Forelimb muscle (tissue), 1 donor: Measurements from ENCODE around the gene RASL10A. TPM values are rescaled to one million over a fixed set of nuclear protein-coding genes. Genes with fewer than 3 reads are reported as not detected.

Experiments
- DNase-seq: peaks from one replicate; pipeline ENCODE4 v3.0.0-alpha.2; 2013; ENCODE audit warnings: low read depth
- polyA plus RNA-seq: library from polyadenylated mRNA; unstranded; fragments of 120-200 nt; gene quantifications from one replicate; pipeline ENCODE4 v1.2.1, GENCODE V29; 2013; ENCODE audit not compliant: insufficient read length

RASL10A gene
- polyA plus RNA-seq, 1 donor, result 2.5 TPM

DNA sequence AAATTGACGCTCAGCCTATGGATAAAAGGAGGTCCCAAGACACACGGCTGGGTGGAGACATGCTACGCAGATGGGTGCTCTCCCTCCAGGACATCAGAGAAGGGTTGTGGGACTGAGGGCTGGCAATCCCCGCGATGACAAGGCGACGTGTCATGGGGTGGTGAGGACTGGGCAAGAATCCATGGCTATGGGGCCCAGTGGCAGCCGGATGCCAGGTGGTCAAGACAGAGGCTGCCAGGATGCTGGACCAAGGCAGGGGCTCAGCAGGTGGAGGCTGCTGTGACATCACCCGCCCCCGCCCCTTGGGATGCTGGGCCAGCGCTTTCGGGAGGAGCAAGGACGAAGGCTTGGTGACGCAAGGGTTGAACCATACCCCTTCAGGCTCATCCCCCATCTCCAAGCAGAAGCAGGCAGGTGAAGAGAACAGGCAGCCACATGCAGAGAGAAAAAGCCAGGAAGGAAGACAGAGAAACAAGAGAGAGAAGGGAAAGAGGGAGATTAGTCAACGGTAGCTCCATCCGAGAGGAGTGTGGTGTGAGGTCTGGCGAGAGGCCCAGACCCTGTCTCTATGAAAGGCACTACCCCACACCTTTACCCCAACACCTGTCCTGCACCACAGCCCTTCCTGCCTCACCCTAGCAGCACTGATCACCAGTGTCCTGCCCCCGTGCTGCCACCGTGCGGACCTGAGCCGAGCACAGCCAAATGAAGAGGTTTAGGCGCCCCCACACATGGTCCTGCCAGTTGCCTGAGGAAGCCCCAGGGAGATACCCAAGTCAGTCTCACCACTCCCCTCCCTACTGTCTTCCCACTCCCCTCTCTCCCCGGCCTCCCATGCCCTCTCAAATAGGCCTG, 24.1 kb upstream of the RASL10A start:
- DNase-seq, result no peak

DNA sequence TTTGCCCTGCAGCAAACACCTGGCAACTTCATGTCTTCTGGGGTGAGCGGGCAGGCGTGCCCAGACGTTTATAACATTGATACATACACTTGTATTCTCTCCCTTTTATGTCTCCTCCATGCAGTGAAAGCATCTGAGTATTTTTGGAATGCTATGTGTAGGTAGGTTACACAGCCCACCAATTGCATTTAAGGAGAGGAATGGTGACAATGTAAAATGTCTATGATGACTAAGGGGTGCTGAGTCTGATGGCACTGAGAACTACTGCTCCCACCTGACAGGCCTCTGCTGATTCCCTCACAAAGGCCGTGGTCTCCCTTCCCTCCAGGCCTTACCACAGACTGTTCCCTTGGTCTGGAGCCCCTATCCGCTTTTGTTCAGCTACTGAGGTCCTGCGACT, 22.9 kb upstream of the RASL10A start:
- no peak for DNase-seq

DNA sequence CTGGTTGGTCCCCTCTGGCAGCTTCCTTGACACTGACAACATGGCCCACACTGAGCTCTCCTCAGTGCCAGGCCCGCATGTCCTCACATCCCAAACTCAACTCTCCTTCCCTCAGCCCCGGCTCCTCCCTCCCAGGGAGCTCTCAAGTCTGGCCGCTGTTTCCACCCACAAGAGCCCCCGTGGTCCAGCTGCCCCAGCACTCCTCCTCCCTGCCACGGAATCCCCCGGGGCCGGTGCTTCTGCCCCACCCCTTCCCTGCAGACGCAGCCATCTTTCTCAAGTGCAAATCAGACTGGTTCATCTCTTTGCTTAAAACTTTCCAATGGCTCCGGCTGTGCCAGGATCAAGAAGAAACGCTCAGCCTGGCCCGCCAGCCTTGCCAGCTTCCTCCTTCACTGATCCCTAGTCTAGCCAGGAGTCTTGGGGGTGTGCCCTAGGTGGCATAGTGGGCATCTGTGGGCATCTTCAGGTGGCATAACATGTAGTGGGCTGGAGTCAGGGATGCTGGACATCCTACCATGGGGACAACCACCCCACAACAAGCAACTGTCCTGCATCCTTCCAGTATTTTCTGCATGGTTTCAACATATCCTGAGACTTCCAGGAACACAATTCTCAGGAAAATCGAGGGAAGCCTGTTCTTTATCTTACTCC, 22.3 kb upstream of the RASL10A start:
- no peak for DNase-seq

DNA sequence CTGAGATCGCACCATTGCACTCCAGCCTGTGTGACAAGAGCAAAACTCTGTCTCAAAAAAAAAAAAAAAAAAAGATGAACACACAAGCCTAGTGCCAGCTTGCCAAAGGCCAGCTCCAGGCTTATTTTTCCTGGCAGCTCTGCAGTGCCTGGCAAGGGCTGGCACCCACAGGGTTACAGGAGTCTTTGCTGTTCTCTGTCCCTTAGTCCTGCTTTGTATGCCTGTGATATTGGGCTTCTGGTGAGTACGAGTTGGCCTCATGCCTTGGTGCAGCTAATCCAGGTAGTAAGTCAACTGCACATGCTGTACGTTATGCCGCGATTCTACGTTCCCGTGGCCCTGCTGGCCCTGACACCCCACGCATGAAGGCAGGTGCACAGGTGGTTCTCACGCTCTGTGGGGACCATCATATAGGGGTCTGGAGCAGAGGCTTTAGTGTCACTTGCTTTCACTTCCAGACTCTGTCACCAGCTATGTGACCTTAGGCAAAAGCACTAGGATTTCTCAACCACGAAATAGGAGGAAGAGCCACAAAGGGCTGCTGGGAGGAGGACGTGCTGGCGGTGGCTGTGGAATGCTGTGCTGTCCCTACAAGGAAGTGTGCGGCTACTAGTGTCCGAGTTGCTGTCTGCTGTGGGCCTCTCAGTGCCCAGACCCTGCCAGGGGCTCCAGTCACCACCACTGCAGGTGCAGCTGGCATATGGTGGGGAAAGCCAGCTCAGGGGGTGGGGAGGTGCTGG, 21.4 kb upstream of the RASL10A start:
- no peak for DNase-seq

DNA sequence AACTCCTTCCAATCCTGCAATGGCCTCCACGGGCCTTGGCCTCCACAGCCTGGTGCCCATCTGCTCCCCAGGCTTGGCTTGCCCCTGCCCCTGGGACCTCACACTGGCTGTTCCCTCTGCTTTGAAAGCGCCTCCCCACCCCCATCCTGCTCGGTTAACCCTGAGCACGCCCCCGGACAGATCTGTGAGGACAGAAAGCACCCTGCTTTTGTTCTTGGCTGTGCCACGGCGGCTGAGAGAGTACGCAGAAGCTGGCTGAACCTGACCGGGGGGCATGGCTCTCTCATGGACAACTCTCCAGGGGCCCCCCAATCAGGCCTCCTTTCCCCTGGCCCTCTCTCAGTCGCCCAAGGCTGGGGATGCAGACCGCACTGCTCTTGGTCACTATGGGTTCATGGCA, 20.2 kb upstream of the RASL10A start:
- no peak for DNase-seq

DNA sequence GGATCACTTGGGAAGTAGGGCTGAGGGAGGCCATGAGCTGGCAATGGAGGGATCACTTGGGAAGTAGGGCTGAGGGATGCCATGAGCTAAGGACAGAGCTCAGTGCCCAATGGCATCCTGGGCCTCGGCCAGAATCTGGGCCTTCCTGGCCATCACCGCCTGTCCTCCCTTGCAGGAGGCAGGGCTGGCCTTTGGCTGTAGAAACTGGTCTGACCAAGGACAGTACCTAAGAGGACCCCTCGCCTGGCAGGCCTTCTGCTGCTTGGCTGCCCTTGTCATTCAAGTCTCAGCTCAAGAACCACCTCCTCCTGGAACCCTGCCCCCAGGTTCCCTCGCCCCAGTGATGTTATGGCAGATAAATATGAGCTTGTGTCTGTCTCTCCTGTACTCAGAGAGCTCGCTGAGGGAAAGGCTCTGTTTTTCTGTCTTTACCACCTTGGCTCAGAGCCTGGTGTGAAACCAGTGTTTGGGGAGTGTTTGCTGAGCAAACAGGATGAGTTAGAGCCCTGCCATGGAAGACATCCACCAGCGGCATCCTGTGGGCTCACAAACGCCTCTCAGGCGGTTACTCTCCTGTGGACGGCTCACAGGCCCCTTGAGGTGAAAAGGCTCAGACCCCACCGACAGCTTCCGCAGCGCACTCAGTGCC, 19.3 kb upstream of the RASL10A start:
- DNase-seq, result no peak

DNA sequence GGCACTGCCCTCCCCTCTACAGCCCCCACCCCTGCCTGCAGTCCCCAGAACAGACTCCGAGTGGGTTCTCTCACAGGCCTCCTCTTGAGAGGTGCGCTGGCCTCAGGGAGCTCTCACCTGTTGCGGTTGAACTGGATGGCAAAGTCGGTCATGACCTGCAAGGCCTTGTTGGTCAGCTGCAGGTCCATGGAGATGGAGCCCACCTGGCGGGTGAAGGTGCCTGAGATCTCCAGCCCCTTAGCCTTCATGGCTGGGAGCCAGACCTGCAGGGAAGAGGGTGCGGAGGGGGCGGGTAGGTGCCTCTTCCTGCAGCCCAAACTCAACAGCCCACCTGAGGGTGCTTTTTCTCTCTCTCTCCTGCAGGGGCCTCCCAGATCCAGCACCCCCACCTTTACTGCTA, 18.7 kb upstream of the RASL10A start:
- DNase-seq, result no peak

DNA sequence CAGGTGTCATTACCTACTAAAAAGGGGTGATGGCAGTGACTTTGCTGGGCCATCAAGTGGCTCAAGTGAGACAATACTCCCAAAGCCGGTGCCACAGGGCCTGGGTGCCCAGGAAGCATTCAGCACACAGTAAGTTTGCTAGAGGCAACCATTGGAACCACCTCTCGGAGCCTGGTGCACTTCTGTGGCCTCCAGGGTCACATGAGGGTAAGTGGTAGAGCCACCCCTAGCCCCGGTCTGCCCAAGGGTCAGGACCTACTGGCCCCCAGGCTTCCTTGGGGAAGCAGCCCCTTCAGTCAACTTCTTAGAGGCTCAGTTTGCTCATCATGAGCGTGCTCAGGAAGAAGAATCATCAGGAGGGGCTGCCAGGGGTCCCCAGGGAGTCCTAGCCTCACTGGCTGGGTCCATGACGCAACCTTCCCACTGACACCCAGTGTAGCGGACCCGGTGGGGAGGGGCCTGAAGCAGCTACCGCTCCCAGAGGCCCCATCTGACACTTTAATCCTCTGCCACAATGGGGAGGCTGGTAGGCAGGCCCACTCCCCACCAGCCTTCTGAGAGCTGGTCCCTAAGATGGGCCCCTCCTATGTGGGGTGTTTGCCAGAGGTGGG, 17.5 kb upstream of the RASL10A start:
- no peak for DNase-seq

DNA sequence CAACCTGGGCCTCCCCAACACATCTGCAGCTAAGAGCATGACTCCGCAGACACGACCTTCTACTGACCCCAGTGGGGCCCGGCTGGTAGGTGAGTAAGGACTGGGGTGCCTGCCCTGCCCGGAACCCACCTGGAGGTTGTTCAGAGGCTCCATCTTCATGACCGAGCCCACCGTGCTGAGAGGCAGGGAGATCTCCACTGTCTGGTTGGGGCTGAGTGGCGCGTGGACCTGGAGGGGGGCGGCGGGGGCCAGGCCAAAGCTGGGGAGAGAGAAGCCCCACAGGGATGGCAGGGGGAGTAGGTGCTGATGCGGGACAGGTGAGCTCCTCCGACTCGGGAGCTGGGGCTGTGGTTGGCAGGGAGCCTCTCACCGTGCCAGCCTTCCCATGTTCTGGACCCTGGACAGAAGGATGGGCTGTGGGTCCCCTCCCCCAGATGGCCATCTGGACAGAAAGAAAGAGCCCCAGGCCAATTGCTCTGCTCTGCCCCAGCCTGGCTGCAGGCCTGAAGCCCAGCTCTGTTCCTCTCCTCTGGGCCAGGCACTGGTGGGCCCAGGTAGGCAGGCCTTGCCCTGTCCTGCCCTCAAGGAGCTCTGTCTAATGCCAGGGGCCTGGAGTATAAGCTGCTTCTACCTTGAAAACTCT, 16.3 kb upstream of the RASL10A start:
- no peak for DNase-seq

DNA sequence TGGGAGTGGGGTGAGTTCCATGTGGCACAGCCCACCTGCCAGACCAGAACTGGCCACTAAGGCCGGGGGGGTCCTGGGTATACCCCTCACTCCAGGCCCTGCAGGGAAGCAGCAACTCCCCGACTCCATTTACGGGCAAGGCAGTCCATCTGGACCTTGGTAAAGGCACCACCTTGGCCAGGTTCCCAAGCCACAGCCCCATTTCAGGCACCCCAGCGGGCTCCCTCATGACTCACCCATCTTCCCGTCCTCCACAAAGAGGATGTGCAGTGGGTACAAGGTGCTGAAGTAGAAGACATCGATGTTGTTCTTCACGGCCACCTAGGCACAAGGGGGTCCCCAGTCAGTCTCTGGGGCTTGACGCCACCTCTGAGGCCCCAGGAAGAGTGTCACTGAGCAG, 15.7 kb upstream of the RASL10A start:
- DNase-seq, result no peak

DNA sequence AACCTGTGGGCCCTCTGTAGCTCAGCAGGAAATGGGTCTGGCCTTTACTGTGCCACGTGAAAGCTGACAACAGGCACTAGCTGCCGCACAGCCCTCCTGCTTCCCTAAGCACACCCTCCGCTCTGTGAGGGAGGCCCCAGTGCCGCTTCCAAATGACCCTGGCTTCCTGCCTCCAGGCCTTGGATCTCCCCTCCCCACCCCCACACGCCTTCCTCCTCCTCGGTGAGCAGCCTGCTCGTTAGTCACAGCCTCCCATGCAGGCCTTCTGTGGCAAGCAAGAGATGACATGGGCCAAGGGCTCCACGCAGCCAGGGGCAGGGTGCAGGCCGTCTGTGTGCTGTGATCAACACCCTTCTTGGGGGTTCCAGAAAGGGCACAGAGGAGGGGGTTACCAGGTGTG, 15.3 kb upstream of the RASL10A start:
- no peak for DNase-seq

DNA sequence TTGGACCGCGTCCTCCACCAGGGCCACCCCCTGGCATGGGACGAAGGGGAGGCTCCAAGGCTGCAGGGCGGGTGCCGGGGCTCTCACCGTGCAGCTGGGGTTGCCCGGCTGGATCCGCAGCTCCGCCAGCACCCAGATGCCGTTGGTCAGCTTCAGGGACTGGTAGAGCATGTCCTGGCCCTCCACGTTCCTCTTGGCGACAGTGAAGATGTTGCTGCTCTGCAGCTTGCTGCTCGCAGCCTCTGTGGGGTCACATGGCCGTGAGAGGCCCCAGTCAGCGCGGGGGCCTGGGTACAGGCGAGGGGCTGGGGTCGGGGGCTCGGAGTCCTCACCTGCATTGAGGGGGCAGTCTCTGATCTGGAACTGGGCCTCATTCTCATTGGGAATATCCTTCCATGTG, 14.8 kb upstream of the RASL10A start:
- DNase-seq, result no peak

DNA sequence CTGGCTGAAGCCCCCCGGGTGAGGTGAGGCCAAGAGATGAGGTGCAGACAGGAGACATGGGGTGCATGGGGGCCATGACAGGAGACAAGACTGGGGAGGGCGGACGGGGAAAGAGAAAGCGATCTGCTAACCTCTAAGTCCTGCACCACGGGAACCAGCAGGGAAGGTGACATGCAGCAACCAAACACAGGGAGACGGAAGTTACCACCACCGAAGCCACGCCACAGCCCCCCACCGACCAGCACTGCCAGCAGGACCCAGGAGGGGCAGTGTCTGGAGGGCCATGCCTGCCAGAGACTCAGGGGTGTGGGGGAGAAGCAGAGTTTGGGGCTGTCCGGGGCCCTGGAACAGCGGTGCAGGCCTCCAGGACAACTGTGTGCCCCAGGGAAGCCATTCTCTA, 14.1 kb upstream of the RASL10A start:
- no peak for DNase-seq

DNA sequence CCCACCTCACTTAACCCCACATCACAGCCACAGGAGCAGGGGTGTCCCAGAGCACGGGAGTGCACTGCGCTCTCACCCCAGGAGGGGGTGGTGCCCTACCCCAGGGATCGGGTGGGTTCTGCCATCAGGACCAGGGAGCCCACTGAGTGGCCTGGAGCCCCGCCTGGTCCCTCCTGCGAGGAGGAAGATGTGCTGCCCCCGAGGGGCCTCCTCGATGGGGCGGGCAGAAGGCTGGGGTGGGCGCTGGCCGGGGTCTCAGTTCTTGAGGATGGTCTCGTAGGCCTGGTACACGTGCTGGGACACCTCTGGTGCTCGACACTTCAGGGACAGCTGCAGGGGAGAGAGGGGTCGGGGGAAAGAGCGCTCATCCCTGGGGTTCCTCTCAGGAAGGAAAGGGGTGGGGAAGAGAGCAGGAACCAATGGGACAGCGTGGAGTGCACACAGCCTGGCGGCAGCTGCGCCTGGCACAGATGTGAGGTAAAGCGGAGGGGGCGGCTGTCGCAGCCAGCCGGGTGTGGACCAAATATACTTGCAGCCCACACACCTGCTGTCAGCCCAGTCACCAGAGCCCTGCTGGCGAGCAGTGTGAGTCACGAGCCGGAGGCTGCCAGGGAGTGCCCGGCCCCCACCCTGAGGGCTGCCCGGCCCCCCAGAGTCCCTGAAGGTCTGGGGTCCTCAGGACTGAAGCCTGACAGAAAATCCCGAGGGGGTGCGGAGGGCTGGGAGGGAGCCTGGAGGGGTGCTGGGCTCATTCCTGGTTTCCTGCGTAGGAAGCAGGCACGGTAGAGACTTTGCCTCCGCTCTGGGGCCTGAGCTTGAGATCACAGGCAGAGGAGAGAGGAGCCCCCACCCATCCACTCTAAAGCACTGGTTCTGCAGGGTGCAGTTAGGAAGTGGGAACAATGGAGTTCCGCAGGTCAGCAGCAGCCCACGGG, 13.3 kb upstream of the RASL10A start:
- DNase-seq, result no peak

DNA sequence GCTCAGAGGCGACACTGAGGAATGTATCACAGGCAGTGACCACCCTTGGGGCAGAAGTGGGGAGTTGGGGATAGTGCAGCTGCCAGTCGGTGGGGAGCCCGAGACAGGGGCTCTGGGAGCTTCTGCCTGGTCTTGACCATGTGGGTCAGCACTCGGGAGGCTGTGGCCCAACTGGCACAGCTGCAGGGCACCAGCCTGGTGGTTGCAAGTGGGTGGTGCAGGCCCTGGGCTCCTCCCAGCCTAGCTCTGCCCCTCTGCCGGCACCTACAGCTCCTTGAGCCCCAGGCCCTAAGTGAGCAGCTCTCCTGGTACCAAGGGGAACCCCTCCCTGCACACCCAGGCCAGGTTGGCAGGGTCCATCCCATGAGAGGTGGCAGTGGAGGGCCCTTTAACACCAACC, 12.6 kb upstream of the RASL10A start:
- no peak for DNase-seq

DNA sequence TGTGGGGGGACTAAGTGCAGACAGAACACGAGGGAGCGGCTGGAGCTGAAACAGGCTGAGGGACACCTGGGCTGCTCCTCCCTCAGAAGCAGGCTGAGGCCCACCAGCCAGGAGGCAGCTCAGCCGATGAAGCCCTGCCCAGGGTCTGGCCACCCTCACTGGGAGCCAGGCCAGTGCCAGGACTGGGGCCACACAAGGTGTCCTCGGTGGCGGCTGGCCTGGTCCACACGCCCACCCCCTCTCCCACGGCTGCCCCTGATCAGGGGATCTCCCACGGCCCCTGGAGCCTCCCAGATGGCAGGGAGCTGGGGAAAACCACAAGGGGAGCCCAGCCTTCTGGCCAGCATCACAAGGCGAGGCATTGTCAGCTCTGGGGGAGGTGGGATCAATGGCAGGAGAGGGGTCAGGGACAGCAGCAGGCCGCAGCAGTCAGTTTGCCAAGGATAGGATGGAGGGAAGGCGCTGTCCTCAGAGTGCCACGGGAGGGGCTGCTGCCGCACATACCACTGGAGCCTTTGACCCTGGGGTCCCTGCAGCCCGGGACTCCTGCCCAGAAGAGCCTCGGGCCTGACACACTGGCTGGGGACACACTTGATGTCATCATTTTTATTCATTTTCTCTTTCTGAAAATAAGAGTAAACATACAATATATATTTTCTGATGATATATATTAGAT, 11.7 kb upstream of the RASL10A start:
- no peak for DNase-seq

DNA sequence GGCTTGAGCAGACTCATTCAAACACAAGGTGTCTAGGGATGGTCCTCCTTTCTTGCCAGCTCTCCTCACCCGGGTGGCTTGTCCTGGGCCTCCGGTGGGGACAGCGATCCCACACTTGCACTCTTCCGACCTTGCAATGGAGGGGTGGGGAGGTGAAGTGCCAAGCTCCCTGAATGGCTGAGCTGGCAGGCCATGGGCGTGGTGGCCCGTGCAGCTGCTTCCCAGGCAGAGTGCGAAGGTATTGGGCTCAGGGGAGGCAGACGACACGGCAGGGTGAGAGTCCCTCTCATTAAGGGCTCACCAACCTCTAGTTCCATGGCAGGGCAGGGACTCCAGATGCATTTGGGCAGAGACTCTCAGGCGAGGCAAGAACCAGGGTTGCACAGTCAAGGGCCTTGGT, 11.0 kb upstream of the RASL10A start:
- DNase-seq, result no peak

DNA sequence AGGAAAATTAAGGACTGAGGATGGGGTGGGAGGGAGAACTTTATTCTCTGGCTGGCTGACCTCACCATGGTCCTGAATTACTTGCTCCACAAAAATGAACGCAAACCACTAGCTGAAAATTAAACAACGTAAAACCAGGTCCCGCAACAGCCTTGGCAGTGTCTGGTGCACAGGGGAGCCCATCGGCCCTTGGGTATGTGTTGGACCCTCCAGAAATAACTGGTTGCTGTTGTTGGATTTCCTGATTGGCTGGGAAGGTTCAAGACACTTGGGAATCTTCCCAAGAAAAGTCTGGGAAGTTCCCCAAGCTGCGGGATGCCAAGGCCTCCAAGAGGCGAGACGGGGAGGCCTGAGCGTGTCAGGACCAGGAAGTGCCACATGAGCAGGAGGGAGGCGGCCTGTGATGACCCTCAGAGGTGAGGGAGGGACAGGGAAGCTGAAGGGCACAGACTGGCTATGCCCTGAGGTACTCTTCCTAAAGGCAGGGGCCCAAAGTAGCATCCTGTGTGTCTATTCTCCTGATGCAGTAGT, 10.4 kb upstream of the RASL10A start:
- DNase-seq, result no peak

DNA sequence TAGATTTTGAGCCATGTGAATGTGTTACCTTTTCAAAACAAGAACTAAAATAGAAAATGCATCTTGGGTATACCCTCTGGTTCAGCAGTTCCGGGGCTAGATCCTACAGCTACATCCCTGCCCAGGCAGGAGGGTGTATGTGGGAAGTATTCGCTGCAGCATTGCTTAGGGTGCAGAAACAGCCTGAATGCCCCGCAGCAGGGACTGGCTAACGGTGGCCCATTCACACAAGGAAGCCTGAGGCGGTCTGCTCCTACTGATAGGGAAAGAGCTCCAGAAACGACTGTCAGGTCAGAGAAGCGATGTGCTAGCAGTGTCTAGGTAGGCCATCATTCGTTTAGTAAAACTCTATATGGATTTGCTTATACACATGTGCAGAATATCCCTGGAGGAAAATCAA, 9.9 kb upstream of the RASL10A start:
- DNase-seq, result no peak
